ENCODE results near the gene CYS1. TPM values are rescaled to one million over a fixed set of nuclear protein-coding genes. Genes with fewer than 3 reads are reported as not detected.

Gene CYS1
- polyA plus RNA-seq, 2 of the 4 experiments (the other 2 are of a cell fraction), result 0.68 to 1.1 TPM

DNA sequence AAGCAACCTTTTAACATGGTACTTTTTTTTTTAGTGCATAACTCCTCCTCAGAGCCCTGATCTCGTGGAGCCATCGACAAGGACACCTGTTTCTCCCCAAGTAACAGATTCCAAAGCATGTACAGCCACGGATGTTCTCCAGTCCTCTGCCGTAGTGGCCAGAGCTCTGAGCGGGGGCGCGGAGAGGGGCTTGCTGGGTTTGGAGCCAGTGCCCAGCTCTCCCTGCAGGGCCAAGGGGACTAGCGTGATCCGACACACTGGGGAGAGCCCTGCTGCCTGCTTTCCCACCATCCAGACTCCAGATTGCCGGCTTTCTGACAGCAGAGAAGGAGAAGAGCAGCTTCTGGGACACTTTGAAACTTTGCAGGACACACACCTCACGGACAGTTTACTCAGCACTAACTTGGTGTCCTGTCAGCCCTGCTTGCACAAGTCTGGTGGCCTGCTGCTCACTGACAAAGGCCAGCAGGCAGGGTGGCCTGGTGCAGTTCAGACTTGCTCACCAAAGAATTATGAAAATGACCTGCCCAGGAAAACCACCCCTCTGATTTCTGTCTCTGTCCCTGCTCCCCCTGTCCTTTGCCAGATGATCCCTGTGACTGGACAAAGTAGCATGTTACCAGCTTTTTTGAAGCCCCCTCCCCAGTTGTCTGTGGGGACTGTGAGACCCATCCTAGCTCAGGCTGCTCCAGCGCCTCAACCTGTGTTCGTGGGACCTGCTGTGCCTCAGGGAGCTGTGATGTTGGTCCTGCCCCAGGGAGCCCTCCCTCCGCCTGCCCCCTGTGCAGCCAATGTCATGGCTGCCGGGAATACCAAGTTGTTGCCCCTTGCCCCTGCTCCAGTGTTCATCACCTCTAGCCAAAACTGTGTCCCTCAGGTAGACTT, 32.4 kb downstream of the CYS1 start:
- no peak for TF ChIP-seq PHF8 (IDR thresholded peaks at IDR 0.05; ENCODE audit: borderline replicate concordance, low read depth)
- TF ChIP-seq, protein P1, sequence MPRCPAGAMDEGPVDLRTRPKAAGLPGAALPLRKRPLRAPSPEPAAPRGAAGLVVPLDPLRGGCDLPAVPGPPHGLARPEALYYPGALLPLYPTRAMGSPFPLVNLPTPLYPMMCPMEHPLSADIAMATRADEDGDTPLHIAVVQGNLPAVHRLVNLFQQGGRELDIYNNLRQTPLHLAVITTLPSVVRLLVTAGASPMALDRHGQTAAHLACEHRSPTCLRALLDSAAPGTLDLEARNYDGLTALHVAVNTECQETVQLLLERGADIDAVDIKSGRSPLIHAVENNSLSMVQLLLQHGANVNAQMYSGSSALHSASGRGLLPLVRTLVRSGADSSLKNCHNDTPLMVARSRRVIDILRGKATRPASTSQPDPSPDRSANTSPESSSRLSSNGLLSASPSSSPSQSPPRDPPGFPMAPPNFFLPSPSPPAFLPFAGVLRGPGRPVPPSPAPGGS (IDR thresholded peaks at IDR 0.05), result no peak
- no peak for TF ChIP-seq RAD21 (conservative IDR thresholded peaks at IDR 0.05 in 1 of 2, IDR thresholded peaks at IDR 0.05 in 1 of 2)
- TF ChIP-seq JUNB (IDR thresholded peaks at IDR 0.05), result no peak
- TF ChIP-seq ZFP36 (IDR thresholded peaks at IDR 0.05; ENCODE audit: borderline replicate concordance, partially characterized antibody), result no peak
- no peak for TF ChIP-seq TP53 (CRISPR knock-in tag; IDR thresholded peaks at IDR 0.05)
- TF ChIP-seq RFX5 (IDR thresholded peaks at IDR 0.05), result no peak
- TF ChIP-seq RCOR1 (IDR thresholded peaks at IDR 0.05; ENCODE audit: low read depth, low read length), result no peak
- TF ChIP-seq MAZ (IDR thresholded peaks at IDR 0.05; ENCODE audit: borderline replicate concordance, low read depth, low read length), result no peak
- no peak for TF ChIP-seq CHD4 (IDR thresholded peaks at IDR 0.05; ENCODE audit: borderline replicate concordance)
- TF ChIP-seq SREBF2 (IDR thresholded peaks at IDR 0.05), result no peak
- no peaks in the 10 kb centered on the region; the same call in 2 of the 3 replicates for H3K4me1 ChIP-seq
- FAIRE-seq (no peak), ATAC-seq (no peak), DNase-seq (ENCODE audit: low read depth in 1 of 2, low spot score in 1 of 2) (no peak)
- WGBS (ENCODE audit: missing lambda C conversion rate), result 88% methylated on average over 15 of the region's 15 CpGs
- POLR2A ChIA-PET, result interaction anchor here (0.6 to 2.0 kb wide), 3 partner anchors 64 to 715 kb away, joined by 4 to 7 read pairs (median 6); partner anchors contain the start of gene TAF1B
- H3K27ac ChIP-seq, result no peak overlapping the region
- peaks cover 2% of the 10 kb centered on the region; the same call in 1 of the 3 replicates for H3K9me3 ChIP-seq
- no peak overlapping the region for H3K4me2 ChIP-seq
- CTCF ChIA-PET, result interaction anchor here (0.5 to 12.5 kb wide), 49 partner anchors 11 to 644 kb away, joined by 3 to 232 read pairs (median 4); partner anchors contain the start of gene TAF1B
- H3K4me3 ChIP-seq, result no peak overlapping the region

DNA sequence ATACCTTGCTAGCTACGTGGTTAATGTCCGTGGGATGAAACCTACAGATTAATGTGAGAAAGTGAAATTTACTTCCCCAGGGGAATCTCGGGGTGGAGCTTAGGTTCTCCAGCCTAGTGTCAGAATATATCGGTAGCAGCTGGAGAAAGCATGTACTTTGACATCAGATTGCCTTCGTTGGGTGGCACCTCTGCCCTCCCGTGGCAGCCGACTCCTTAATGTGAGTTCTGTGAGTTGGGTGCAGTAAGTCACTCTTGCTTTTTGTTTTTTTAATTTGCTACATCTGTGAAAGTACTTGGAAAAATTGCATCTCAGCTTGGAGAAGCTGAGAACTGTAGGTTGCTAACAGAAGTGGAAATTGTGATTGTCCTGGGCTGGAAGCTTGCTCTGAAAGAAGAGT, 33.3 kb downstream of the CYS1 start:
- Histone ChIP-seq H3K27ac (no peak overlapping the region), H3K9me3 (peaks cover 10% of the 10 kb centered on the region), H3K4me2 (no peak overlapping the region), H3K4me3 (no peak overlapping the region), H3K4me1 (no peaks in the 10 kb centered on the region; the same call in 2 of the 3 replicates)
- POLR2A ChIA-PET, result no interaction called here
- no peak for TF ChIP-seq CBX2 (IDR thresholded peaks at IDR 0.05; ENCODE audit: borderline replicate concordance, low read depth)
- TF ChIP-seq, protein P1 (IDR thresholded peaks at IDR 0.05), result no peak
- TF ChIP-seq, protein P2, sequence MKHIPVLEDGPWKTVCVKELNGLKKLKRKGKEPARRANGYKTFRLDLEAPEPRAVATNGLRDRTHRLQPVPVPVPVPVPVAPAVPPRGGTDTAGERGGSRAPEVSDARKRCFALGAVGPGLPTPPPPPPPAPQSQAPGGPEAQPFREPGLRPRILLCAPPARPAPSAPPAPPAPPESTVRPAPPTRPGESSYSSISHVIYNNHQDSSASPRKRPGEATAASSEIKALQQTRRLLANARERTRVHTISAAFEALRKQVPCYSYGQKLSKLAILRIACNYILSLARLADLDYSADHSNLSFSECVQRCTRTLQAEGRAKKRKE (CRISPR knock-in tag; IDR thresholded peaks at IDR 0.05; ENCODE audit: low read depth), result no peak
- TF ChIP-seq, protein P3, sequence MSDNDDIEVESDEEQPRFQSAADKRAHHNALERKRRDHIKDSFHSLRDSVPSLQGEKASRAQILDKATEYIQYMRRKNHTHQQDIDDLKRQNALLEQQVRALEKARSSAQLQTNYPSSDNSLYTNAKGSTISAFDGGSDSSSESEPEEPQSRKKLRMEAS (IDR thresholded peaks at IDR 0.05), result no peak
- no peak for TF ChIP-seq CHD2 (IDR thresholded peaks at IDR 0.05; ENCODE audit: low read length, partially characterized antibody)
- DNase-seq (ENCODE audit: low read depth in 1 of 2, low spot score in 1 of 2), result no peak
- CTCF ChIA-PET, result interaction anchor here (0.9 to 12.5 kb wide), 13 partner anchors 10 to 276 kb away, joined by 3 to 232 read pairs (median 22); no protein-coding TSS in a partner anchor
- WGBS (ENCODE audit: missing lambda C conversion rate), result 83% methylated on average over 7 of the region's 7 CpGs
- no peak for FAIRE-seq
- ATAC-seq, result no peak
